HCT116 (cell line): ENCODE measurements around the gene NT5C3A. TPM values are rescaled to one million over a fixed set of nuclear protein-coding genes. Genes with fewer than 3 reads are reported as not detected.

Experiments
- ATAC-seq: fragments of 200-7000 bp; cut with Tn5 transposase; 2 replicates; pipeline ENCODE4 v1.9.1; 2020; ENCODE audit warnings: mild to moderate bottlenecking, moderate library complexity
- BruUV-seq: library from RNA; stranded (reverse); fragments of 400-500 nt; replicated peaks from 2 replicates; lab custom pipeline; 2021; lab: Mats Ljungman, UMichigan
- CTCF ChIA-PET: fragments of 300-600 bp; sonication (Branson Sonifier 250); formaldehyde crosslinking; loops from one replicate; lab custom pipeline; 2021; ENCODE audit warnings: antibody characterized with exemption; lab: Charles Lee
- POLR2A ChIA-PET: fragments of 300-600, 350-600 bp; sonication (Branson Sonifier 250); formaldehyde crosslinking; loops from one replicate; lab custom pipeline; 2021; ENCODE audit warnings: antibody characterized with exemption; lab: Charles Lee
- RAD21 ChIA-PET, 2 experiments: fragments of 300-600 bp; sonication (Branson Sonifier 250); formaldehyde crosslinking; loops; one replicate each; lab custom pipeline; 2023; ENCODE audit warnings: low total read pairs in 2 of 2; ENCODE audit not compliant: uncharacterized antibody in 2 of 2, unreplicated experiment in 2 of 2, low non-redundant PET in 1 of 2; lab: Charles Lee
- DNase-seq: peaks from one replicate; pipeline ENCODE4 v3.0.0-alpha.2; 2010; ENCODE audit warnings: low read depth, low spot score
- H2AFZ ChIP-seq: fragments of 200-600 bp; shearing (Covaris generic), sonication (generic); 2 replicates; pipeline ENCODE4 v1.6.1; 2017; ENCODE audit warnings: low read depth, mixed run types, mixed read lengths, antibody characterized with exemption, low read length; ENCODE audit not compliant: poor library complexity, severe bottlenecking
- H3K27ac ChIP-seq: 2 replicates; pipeline ENCODE4 v1.5.1; 2012; ENCODE audit warnings: low read depth, low read length
- H3K27me3 ChIP-seq: fragments of 200-600 bp; sonication (generic); 2 replicates; pipeline ENCODE4 v1.6.1; 2016; ENCODE audit warnings: mixed run types, low read length, mixed read lengths; ENCODE audit not compliant: insufficient read depth
- H3K36me3 ChIP-seq, 2 experiments: fragments of 200-500 bp in 1 of 2; fragments of 200-600 bp in 1 of 2; sonication (Bioruptor generic) in 1 of 2; sonication (generic) in 1 of 2; 2 replicates each; pipeline versions ENCODE4 v1.5.1 to v1.6.1; 2014 to 2016; ENCODE audit warnings: low read length in 2 of 2, inconsistent platforms in 1 of 2, mixed read lengths in 1 of 2, mixed run types in 1 of 2; ENCODE audit not compliant: insufficient read depth in 2 of 2, control insufficient read depth in 1 of 2
- H3K4me1 ChIP-seq, 2 experiments: fragments of 200-600 bp in 1 of 2; sonication (generic) in 1 of 2; 2 replicates each; pipeline versions ENCODE4 v1.5.1 to v1.6.1; 2012 to 2017; ENCODE audit warnings: low read length in 2 of 2, inconsistent platforms in 1 of 2, mild to moderate bottlenecking in 1 of 2, mixed read lengths in 1 of 2, mixed run types in 1 of 2, moderate library complexity in 1 of 2; ENCODE audit not compliant: insufficient read depth in 2 of 2, control insufficient read depth in 1 of 2
- H3K4me2 ChIP-seq: fragments of 200-600 bp; sonication (generic); 2 replicates; pipeline ENCODE4 v1.6.1; 2017; ENCODE audit warnings: mixed run types, low read length, mixed read lengths
- H3K4me3 ChIP-seq, 2 experiments: fragments of 200-600 bp in 1 of 2; sonication (generic) in 1 of 2; replicated peaks in 1 of 2; 2 replicates each; pipeline ENCODE4 v1.5.1; 2011 to 2016; ENCODE audit warnings: low read length in 2 of 2, control low read depth in 1 of 2, low read depth in 1 of 2, mild to moderate bottlenecking in 1 of 2, mixed read lengths in 1 of 2, mixed run types in 1 of 2
- H3K79me2 ChIP-seq: fragments of 200-600 bp; sonication (generic); 2 replicates; pipeline ENCODE4 v1.6.1; 2017; ENCODE audit warnings: mild to moderate bottlenecking, mixed run types, low read length, moderate library complexity, mixed read lengths; ENCODE audit not compliant: insufficient read depth
- H3K9ac ChIP-seq: fragments of 200-600 bp; sonication (generic); 2 replicates; pipeline ENCODE4 v1.6.1; 2016; ENCODE audit warnings: low read length, mixed read lengths
- H3K9me2 ChIP-seq: fragments of 200-600 bp; sonication (generic), shearing (Covaris generic); 2 replicates; pipeline ENCODE4 v1.6.1; 2017; ENCODE audit warnings: mixed run types, mild to moderate bottlenecking, moderate library complexity; ENCODE audit not compliant: insufficient read depth
- H3K9me3 ChIP-seq, 2 experiments: fragments of 200-500 bp in 1 of 2; fragments of 200-600 bp in 1 of 2; sonication (Bioruptor generic) in 1 of 2; sonication (generic) in 1 of 2; 2 replicates each; pipeline ENCODE4 v1.6.1; 2014 to 2017; ENCODE audit warnings: low read length in 2 of 2, mixed read lengths in 2 of 2, inconsistent platforms in 1 of 2, low read depth in 1 of 2, mild to moderate bottlenecking in 1 of 2, mixed run types in 1 of 2, moderate library complexity in 1 of 2; ENCODE audit not compliant: control insufficient read depth in 1 of 2, insufficient read depth in 1 of 2
- H4K20me1 ChIP-seq: fragments of 200-600 bp; sonication (generic), shearing (Covaris generic); 2 replicates; pipeline ENCODE4 v1.6.1; 2017; ENCODE audit warnings: mixed run types, mild to moderate bottlenecking, moderate library complexity; ENCODE audit not compliant: insufficient read depth
- CEBPB ChIP-seq: IDR thresholded peaks from 2 replicates; pipeline ENCODE4 v1.6.1; 2012; ENCODE audit warnings: low read depth
- CTCF ChIP-seq, 3 experiments: fragments of 200-600 bp in 1 of 3; sonication (generic) in 1 of 3; IDR thresholded peaks in 2 of 3; conservative IDR thresholded peaks in 1 of 3; 2 replicates each; pipeline ENCODE4 v1.5.1; 2012 to 2017; ENCODE audit warnings: low read depth in 2 of 3, low read length in 2 of 3, antibody characterized with exemption in 1 of 3, borderline replicate concordance in 1 of 3, control low read depth in 1 of 3, mild to moderate bottlenecking in 1 of 3, mixed read lengths in 1 of 3, mixed run types in 1 of 3, moderate library complexity in 1 of 3; ENCODE audit not compliant: insufficient read depth in 1 of 3
- EGR1 ChIP-seq: IDR thresholded peaks from 2 replicates; pipeline ENCODE4 v1.6.1; 2012; ENCODE audit warnings: low read depth
- ELF1 ChIP-seq: IDR thresholded peaks from 2 replicates; pipeline ENCODE4 v1.6.1; 2012; ENCODE audit warnings: low read depth, borderline replicate concordance
- EZH2 ChIP-seq: fragments of 200-600 bp; sonication (generic); IDR thresholded peaks from 2 replicates; pipeline ENCODE4 v1.6.1; 2017; ENCODE audit warnings: antibody characterized with exemption, mixed run types
- EZH2phosphoT487 ChIP-seq: fragments of 200-600 bp; IDR thresholded peaks from 2 replicates; pipeline ENCODE4 v1.6.1; 2018; ENCODE audit warnings: antibody characterized with exemption, borderline replicate concordance
- FOSL1 ChIP-seq: IDR thresholded peaks from 2 replicates; pipeline ENCODE4 v1.6.1; 2012; ENCODE audit warnings: low read depth
- JUND ChIP-seq: IDR thresholded peaks from 2 replicates; pipeline ENCODE4 v1.6.1; 2012
- POLR2A ChIP-seq: IDR thresholded peaks from 2 replicates; pipeline ENCODE4 v1.7.0; 2011; ENCODE audit warnings: borderline replicate concordance; ENCODE audit not compliant: insufficient read depth, insufficient read length; ENCODE audit errors: extremely low read depth
- POLR2AphosphoS5 ChIP-seq: IDR thresholded peaks from 2 replicates; pipeline ENCODE4 v1.6.1; 2011; ENCODE audit warnings: mild to moderate bottlenecking, low read depth, low read length, moderate library complexity
- SIN3A ChIP-seq: IDR thresholded peaks from 2 replicates; pipeline ENCODE4 v1.6.1; 2012; ENCODE audit warnings: low read depth
- SRF ChIP-seq: IDR thresholded peaks from 2 replicates; pipeline ENCODE4 v1.6.1; 2012; ENCODE audit warnings: low read depth
- TCF7L2 ChIP-seq: IDR thresholded peaks from 2 replicates; pipeline ENCODE4 v1.7.0; 2011; ENCODE audit warnings: borderline replicate concordance, inconsistent platforms; ENCODE audit not compliant: insufficient read depth, insufficient read length; ENCODE audit errors: extremely low read depth
- ZFX ChIP-seq: fragments of 450-650 bp; IDR thresholded peaks from 2 replicates; pipeline ENCODE4 v1.6.1; 2017
- ZNF274 ChIP-seq: fragments of 200-500 bp; sonication (Bioruptor generic); IDR thresholded peaks from 2 replicates; pipeline ENCODE4 v1.6.1; 2014; ENCODE audit warnings: mild to moderate bottlenecking, low read depth, low read length, inconsistent platforms
- intact Hi-C: fragments of 100-400 bp; cut with micrococcal nuclease; formaldehyde crosslinking; loops from 2 replicates; pipeline ENCODE4 v1.10.0; 2022
- total RNA-seq: library from RNA; stranded (reverse); gene quantifications from one replicate; pipeline ENCODE4 v1.2.1, GENCODE V29; 2021; ENCODE audit not compliant: unreplicated experiment
- TF ChIP-seq, protein P1 (sequence below): IDR thresholded peaks from 2 replicates; pipeline ENCODE4 v1.6.1; 2012
- TF ChIP-seq, protein P2 (sequence below): IDR thresholded peaks from 2 replicates; pipeline ENCODE4 v1.6.1; 2012
- TF ChIP-seq, protein P3 (sequence below): IDR thresholded peaks from 2 replicates; pipeline ENCODE4 v1.6.1; 2012; ENCODE audit warnings: low read depth
- TF ChIP-seq, protein P4 (sequence below): IDR thresholded peaks from 2 replicates; pipeline ENCODE4 v1.6.1; 2011; ENCODE audit warnings: mild to moderate bottlenecking, low read length, moderate library complexity; ENCODE audit not compliant: insufficient replicate concordance; ENCODE audit errors: extremely low read depth

Gene NT5C3A
- total RNA-seq, 1 experiment from 2014 or later, result 32.5 TPM

- no peak for TF ChIP-seq EZH2
- no peak for TF ChIP-seq CEBPB
- TF ChIP-seq ZNF274, result no peak
- TF ChIP-seq ZFX, result no peak
- TF ChIP-seq, protein P1, sequence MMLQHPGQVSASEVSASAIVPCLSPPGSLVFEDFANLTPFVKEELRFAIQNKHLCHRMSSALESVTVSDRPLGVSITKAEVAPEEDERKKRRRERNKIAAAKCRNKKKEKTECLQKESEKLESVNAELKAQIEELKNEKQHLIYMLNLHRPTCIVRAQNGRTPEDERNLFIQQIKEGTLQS, result no peak
- TF ChIP-seq POLR2AphosphoS5, result no peak
- TF ChIP-seq SIN3A, result no peak
- TF ChIP-seq TCF7L2, result no peak
- TF ChIP-seq POLR2A, result no peak
- TF ChIP-seq FOSL1, result no peak
- no peak for TF ChIP-seq SRF
- no peak for TF ChIP-seq EZH2phosphoT487
- no peak for TF ChIP-seq EGR1
Observed at GRCh38 chr7:33044986-33045385, 17.6 kb downstream of the NT5C3A start (continued).

DNA sequence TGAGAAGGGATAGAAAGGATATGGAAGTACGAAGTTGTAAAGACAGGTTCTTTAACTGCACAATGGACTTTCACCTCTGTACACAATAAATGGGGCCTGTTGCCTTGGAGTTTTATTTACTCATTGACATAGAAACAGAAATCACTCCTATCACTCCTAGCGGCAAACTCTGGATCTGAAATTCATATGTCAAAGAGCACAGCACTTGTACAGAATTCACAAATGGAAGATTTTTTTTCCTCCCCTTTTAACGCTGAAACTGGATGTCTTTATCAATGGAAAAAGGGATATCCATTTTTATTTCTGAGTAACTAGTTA lies 18.2 kb downstream of the NT5C3A start:
- Histone ChIP-seq H3K27me3 (no peaks in the 10 kb centered on the region), H3K4me1 (no peaks in the 10 kb centered on the region; a peak in 1 of 4 replicates), H3K9me3 (no peaks in the 10 kb centered on the region), H3K27ac (no peak overlapping the region), H4K20me1 (peaks cover 34% of the 10 kb centered on the region), H2AFZ (no peak overlapping the region), H3K9me2 (no peaks in the 10 kb centered on the region), H3K4me3 (no peak overlapping the region), H3K79me2 (peaks cover 99% of the 10 kb centered on the region), H3K36me3 (no peaks in the 10 kb centered on the region), H3K4me2 (no peak overlapping the region), H3K9ac (no peak overlapping the region)
- ChIA-PET RAD21 (no interaction called here), POLR2A (no interaction called here), CTCF (interaction anchor here (1.0 kb wide), 1 partner anchor 198 kb away, joined by 3 read pairs; no protein-coding TSS in a partner anchor)
- BruUV-seq, result no TSS peak
- no peak for DNase-seq
- ATAC-seq, result no peak
- intact Hi-C loops, result no loop called here
- no peak for TF ChIP-seq ZNF274
- TF ChIP-seq JUND, result no peak
- TF ChIP-seq, protein P2, sequence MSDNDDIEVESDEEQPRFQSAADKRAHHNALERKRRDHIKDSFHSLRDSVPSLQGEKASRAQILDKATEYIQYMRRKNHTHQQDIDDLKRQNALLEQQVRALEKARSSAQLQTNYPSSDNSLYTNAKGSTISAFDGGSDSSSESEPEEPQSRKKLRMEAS, result no peak
- no peak for TF ChIP-seq CTCF (IDR thresholded peaks at IDR 0.05 in 2 of 3, conservative IDR thresholded peaks at IDR 0.05 in 1 of 3; ENCODE audit: borderline replicate concordance in 1 of 3, insufficient read depth in 1 of 3, low read depth in 2 of 3, low read length in 2 of 3)
- no peak for TF ChIP-seq CEBPB
- TF ChIP-seq POLR2A, result no peak
- no peak for TF ChIP-seq FOSL1
- no peak for TF ChIP-seq ELF1
- TF ChIP-seq, protein P3, sequence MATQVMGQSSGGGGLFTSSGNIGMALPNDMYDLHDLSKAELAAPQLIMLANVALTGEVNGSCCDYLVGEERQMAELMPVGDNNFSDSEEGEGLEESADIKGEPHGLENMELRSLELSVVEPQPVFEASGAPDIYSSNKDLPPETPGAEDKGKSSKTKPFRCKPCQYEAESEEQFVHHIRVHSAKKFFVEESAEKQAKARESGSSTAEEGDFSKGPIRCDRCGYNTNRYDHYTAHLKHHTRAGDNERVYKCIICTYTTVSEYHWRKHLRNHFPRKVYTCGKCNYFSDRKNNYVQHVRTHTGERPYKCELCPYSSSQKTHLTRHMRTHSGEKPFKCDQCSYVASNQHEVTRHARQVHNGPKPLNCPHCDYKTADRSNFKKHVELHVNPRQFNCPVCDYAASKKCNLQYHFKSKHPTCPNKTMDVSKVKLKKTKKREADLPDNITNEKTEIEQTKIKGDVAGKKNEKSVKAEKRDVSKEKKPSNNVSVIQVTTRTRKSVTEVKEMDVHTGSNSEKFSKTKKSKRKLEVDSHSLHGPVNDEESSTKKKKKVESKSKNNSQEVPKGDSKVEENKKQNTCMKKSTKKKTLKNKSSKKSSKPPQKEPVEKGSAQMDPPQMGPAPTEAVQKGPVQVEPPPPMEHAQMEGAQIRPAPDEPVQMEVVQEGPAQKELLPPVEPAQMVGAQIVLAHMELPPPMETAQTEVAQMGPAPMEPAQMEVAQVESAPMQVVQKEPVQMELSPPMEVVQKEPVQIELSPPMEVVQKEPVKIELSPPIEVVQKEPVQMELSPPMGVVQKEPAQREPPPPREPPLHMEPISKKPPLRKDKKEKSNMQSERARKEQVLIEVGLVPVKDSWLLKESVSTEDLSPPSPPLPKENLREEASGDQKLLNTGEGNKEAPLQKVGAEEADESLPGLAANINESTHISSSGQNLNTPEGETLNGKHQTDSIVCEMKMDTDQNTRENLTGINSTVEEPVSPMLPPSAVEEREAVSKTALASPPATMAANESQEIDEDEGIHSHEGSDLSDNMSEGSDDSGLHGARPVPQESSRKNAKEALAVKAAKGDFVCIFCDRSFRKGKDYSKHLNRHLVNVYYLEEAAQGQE, result no peak
- no peak for TF ChIP-seq SRF
- TF ChIP-seq, protein P4, sequence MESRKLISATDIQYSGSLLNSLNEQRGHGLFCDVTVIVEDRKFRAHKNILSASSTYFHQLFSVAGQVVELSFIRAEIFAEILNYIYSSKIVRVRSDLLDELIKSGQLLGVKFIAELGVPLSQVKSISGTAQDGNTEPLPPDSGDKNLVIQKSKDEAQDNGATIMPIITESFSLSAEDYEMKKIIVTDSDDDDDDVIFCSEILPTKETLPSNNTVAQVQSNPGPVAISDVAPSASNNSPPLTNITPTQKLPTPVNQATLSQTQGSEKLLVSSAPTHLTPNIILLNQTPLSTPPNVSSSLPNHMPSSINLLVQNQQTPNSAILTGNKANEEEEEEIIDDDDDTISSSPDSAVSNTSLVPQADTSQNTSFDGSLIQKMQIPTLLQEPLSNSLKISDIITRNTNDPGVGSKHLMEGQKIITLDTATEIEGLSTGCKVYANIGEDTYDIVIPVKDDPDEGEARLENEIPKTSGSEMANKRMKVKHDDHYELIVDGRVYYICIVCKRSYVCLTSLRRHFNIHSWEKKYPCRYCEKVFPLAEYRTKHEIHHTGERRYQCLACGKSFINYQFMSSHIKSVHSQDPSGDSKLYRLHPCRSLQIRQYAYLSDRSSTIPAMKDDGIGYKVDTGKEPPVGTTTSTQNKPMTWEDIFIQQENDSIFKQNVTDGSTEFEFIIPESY, result no peak
